Ramos (cell line): ENCODE results near the gene HDAC7.

Experiments
- in situ Hi-C: fragments of 300-500 bp; cut with MboI; formaldehyde crosslinking; loops from one replicate; pipeline ENCODE4 v1.14.3; 2022; ENCODE audit warnings: low sequenced_read_pairs; ENCODE audit not compliant: unreplicated experiment

HDAC7 gene

DNA sequence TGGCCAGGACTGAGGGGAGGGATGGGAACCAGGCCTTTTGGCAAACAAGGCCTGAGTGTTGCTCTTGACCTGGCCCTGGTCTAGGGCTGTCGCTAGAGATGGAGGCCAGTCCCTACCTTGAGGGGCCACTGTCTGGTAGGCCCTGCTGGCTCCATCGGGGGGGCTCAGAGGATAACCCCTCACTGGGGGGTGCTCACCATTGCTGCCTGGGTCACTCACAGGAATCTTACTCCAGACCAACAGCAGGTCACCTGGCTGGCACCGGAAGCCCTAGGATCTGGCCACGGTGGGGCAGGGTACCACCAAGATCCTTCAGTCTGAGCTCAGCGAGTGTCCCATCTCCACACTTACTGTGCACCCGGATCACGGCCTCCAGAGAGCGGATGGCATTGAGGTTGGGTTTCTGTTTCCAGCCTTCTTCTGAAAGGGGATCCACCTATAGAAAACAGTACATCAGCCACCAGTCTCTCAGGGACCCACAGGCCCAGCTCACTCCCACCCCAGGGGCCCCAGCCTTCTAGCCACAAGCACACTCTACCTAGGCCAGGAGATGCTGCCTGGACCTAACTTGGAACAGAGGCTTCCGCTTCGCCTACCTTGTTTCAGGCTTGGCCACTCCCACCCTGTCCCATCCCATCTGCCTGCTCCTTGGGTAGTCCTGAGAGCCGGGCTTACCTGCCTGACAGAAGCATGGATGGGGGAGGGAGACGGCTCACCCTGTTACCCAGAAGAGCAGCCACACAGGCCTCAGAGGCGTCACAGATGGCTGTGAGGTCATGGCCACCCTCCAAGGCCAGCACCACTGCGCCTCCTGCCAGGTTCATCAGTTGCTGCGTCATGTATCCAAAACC lies 34.4 kb downstream of the HDAC7 start:
- in situ Hi-C loops, result loop anchor here (5.0 kb wide), 1 partner anchor 52 kb away; no protein-coding TSS in a partner anchor

DNA sequence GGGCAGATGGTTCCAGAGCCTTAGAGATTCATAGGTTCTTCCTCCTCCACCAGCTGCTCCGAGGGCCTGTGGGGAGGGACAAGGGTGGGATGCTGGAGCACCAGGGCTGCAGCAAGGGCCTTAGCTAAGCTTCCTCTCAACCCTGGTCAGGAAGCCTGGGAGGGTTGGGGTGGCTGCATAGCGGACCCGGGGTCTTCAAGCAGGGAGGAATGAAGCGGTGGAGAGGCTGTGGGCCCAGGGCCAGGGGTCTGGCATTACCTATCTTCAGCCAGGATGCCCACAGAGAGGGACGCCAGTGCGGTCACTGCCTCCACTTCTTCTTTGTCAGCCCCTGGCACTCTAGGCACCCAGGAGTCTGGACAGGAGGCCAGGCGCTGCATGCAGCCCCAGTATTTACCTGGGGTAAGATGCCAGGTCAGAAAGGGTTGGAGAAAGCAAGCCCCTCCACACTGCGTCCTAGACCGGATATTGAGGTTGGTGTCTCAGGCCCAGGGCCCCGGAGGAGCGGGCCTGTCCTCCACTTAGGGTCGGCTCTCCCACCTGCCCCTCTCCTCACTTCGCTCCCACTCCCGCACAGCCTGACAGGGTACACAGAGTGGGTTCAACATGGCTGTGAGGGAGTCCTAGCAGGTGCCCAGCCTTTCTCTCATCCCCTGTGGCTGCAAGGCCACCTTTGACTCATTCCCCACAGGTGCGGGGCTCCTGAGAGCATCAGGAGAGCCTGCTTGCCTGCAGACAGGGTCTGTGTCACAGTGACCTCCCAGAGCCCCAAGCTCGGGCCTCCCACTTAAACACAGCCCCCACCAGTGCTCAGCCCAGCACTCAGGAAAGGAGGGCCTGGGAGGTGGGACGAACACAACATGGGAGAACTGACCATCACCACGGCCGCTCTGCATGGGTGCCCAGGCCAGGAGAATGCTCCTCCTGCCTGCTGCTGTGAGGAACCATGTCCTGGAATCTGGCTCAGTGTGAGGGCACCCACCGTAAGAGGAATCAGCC lies 35.6 kb downstream of the HDAC7 start:
- in situ Hi-C loops, result no loop called here

GRCh38 chr12:47783024-47783755 lies 36.5 kb downstream of the HDAC7 start:
- in situ Hi-C loops, result no loop called here

DNA sequence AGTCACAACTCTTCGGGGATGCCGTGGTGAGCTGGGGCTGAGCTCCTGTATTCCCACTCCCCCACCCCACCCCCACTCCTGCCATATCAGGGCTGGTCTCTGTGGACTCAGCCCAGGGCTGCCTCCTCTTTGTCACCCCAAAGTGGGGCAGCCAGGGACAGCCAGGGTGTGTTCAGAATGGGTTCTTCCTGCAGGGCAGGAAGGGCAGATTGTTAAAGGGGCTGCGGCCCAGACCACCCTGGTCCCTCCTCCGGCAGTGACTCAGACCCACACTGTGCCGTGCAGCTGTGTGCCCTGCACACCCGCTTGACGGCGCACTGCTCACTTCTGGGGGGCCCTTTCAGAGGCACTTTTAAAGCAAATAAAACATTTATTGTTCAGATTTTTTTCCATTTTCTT lies 37.3 kb downstream of the HDAC7 start:
- in situ Hi-C loops, result no loop called here

DNA sequence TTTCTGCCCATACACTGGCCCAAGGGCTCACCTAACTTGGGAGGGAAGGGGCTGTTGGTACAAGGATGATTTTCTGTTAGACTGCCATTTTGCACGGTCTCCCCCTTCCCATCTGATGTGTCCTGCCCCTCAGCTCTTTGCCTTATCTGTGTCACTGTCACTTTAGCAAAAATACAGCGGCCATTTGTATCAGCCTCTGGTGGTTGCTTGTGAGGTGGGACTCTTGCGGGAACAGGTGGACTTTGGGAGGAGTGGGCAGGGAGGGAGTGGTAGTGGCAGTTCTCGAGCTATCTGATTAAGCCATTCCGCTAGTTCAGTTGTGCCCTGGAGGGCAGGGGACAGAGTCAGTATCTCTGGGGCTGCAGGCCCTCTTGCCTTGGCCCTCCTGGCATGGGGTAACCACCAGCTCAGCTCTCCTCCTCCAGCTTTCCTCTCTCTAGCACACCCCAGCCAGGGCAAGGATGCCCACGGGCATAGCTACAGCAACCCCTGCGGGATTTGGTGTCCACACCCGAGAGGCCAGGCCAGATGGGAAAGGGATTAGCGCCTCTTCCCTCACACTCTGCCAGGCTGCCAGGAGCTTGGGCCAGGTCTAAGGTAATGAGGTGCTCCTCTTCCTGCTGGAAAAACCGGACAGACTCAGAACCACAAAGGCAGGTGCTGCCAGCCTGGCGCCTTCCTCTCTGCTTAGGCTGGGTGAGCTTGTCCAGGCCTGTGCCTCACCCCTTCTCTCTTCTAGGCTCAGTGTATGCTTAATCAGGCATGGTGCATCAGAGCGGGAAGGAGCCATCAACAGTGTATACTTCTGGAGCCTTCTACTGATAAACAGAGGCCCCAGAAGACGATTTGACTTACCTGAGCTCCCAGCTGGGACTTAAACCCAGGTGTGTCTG lies 38.0 kb downstream of the HDAC7 start:
- in situ Hi-C loops, result no loop called here

DNA sequence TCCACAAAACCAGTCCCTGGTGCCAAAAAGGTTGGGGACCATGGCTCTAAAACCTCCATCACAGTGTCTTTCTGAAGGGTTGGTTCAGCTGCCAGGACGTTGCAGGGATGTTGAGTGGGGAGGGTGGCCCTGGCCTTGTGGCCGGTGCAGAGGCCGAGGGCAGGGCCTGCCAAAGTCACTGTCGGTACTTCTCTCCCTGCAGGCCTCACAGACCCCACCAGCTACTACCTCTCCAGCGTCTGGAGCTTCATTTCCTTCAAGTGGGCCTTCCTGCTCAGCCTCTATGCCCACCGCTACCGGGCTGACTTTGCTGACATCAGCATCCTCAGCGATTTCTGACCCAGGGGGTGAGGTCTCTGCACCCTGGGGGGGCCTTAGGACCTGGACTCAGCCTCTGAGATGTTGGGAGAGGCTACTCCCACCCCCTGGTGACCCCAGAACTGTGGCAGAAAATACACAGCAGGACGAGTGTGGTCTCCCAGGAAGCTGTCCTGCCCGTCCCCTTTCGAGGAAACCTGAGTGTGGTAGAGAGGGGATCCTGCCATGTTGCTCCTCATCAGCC lies 39.7 kb downstream of the HDAC7 start:
- in situ Hi-C loops, result loop anchor here (5.0 kb wide), 1 partner anchor 68 kb away; no protein-coding TSS in a partner anchor

GRCh38 chr12:47779301-47779942 lies 40.3 kb downstream of the HDAC7 start:
- in situ Hi-C loops, result loop anchor here (5.0 kb wide), 1 partner anchor 67 kb away; no protein-coding TSS in a partner anchor

DNA sequence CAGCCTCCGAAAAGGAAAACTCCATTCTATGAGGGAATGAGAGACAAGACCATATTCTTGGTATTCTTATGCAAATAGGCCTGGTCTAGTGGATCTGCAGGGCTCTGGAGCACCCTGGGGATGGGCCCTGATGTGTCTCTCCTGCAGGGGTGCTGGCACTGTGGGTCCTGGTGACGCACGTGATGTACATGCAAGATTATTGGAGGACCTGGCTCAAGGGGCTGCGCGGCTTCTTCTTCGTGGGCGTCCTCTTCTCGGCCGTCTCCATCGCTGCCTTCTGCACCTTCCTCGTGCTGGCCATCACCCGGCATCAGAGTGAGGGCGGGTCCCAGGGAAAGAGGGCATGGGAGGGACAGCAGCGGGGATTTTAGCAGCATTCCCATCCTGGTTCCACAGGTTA lies 40.8 kb downstream of the HDAC7 start:
- in situ Hi-C loops, result loop anchor here (5.0 kb wide), 1 partner anchor 67 kb away; no protein-coding TSS in a partner anchor

DNA sequence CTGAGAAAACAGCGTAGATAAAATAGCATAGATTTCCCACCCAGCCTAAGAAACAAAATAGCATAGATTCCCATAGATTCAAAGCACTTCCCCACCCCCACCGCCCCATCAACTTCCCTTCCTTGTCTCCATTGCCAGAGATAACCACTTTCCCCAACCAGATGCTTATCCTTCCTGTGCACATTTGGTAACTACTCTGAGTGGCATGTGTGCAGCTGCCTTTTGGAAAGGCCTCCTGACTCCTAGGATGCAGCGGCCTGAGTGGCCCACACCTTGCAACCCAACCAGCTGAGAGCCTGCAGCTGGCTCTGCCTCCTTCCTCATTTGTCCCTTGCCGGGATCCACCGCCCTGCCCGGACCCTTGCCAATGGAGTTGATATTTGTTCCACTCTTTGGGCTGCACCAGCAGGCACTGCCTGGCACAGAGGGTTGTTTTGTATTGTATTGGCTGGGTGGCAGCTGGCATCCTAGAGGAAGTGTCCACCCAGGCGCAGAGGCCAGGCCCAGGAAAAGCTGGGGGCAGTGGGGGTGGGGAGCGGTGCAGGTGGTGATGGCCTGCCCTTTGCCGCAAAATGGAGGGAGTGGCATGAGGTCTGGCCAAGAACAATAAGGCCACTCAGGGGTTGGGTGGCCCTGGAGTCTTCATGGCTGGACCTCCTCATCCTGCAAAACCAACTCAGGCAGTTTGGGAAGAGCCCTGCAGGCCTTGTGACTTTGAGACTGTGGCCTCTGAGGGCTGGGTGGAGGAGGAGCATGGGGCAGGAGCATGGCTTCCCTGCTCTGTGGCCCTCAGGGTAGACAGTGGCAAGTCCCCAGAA lies 41.8 kb downstream of the HDAC7 start:
- in situ Hi-C loops, result loop anchor here (5.0 kb wide), 1 partner anchor 66 kb away; no protein-coding TSS in a partner anchor

DNA sequence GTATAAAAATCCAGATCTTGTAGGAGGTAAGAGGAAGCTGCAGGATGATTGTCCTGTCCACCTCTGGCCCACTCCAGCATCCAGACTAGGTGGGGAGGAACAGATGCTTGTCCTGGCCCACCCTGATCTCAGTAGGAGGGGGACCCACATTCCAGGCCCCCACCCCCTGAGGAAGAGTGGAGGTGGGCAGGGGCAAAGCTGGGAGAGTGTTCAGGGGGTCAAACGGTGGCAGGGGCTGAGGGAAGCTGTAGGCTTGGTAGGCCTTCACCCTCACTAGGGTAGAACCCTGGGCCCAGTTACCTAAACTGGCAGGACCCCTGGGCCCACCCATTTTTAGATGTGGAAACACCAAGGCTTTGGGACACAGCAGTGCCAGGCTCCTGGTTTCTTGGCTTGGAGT lies 42.6 kb downstream of the HDAC7 start:
- in situ Hi-C loops, result loop anchor here (5.0 kb wide), 1 partner anchor 65 kb away; no protein-coding TSS in a partner anchor

DNA sequence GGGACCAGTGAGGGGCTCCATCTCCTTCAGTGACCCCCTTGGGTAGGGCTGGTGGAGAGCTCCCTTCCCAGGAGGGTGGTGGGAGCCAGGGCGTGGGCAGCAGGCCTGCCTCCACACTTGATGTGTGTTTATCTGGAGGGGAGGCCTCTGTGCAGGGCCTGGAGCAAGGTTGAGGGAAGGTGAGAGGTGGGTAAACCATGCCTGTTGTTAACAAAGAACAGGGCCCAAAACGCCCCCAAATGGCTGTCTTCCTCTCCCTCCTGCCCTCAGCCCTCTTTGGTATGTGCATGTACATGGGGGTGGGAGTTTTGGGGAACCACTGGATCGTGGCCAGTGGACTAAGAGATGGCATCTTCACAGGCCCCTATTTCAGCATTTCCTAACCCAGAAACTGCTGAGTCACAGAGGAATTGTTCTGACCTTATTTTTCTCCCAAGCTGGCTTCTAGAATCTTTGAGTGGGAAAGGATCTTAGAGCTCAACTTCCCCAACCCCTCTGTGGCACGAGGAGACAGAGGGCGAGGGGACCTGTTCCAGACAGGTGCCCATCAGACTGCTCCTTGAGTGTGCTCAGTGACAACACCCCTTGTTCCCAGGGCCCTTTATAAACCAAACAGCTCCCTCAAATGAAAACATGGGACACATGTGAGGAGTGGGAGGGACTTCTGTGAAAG lies 43.1 kb downstream of the HDAC7 start:
- in situ Hi-C loops, result loop anchor here (5.0 kb wide), 1 partner anchor 64 kb away; no protein-coding TSS in a partner anchor

DNA sequence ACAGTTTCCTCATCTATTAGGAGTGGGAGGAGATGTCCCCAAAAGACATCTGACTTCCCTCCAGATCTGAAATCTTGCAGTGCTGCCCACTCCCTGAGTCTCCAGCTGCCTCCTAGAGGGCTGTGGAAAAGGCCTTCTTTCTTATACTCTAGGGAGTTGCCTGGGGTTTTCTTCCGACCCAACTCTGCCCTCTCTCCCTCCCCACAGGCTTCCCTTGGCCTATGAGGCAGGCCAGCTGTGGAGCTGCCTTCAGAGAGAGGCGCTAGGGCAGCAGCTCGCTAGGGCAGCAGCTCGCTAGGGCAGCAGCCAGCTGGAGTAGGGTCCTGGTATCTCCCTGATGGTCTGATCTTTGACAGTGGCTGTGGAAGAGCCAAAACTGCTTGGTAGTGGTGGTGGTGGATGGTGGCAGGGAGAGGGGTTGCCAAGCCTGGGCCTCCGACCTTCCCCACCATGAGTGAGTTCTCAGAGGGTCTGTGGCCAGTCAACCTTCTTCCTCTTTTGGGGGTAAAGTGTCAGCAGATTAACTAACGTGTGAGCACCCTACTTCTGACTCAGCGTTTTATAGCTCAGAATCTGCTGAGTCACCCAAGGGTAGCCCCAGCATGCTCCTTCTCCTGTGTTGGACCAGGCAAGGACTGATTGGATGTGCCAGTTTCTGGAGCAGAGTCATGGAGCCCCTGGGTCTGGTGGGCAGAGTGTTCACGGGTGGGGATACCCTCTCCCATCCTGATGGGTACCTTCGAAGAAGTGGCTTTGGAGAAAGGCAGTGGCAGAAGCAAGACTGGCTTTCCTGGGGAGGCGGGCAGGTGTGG lies 44.4 kb downstream of the HDAC7 start:
- in situ Hi-C loops, result loop anchor here (5.0 kb wide), 1 partner anchor 63 kb away; no protein-coding TSS in a partner anchor

- in situ Hi-C loops, result loop anchor here (5.0 kb wide), 1 partner anchor 62 kb away; no protein-coding TSS in a partner anchor
Observed at GRCh38 chr12:47774663-47775062, 45.0 kb downstream of the HDAC7 start.

DNA sequence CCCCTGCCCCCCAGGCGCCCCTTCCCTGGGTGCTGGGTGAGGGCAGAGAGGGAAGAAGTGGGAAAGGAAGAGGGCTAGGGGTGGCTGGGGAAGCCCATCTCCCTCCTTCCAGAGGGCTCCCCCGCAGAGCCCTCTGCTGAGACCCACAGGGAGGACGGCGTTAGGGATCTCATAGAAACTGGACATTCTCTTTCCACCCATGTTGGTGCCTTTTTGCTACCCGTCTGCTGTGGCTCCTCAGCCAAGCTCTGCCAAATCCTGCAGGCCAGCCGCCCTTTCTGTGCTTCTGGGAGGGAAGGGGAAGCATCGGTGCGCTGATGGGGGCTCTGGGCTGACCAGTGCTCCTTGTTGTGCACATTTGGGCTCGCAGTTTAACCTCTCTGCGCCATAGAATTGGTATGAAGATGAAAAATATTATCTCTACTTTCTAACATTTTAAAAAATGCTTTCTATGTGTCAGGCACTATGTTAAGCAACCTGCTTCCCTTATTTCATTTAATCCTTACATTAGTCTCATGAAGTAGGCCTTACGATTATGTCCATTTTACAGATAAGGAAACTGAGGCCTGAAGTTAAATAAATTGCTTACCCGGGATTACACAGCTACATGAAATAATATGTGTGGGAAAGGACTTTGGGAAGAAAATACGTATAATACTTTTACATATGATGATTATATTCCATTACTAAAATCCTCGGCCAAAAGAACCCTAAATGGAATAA lies 45.7 kb downstream of the HDAC7 start:
- in situ Hi-C loops, result no loop called here
